ENCODE measurements around the gene OBP2A. TPM values are rescaled to one million over a fixed set of nuclear protein-coding genes. Genes with fewer than 3 reads are reported as not detected.

The OBP2A gene
- total and polyA plus RNA-seq, 12 donors: not detected

DNA sequence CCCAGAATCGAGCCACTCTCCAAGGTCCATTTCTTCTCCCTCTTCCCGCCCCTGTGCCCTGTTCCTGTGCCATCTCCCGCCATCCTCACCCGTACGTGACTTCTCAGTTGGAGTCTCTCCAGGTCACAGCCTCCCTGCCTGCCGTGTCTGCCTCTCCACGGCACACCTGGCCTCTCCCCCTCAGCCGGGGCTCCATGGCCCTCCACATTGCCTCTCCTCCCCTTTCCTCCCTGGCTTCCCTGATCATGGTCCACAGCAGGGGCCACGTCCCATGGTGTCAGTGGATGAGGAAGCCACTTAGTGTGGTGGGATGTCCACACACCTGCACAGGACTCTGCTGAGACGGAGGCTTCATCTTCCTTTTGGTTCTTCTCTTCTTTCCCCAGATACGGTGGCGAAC lies 17.9 kb downstream of the OBP2A start:
- no peak overlapping the region for H3K4me3 ChIP-seq
- DNase-seq (no peak), ATAC-seq (no peak)
- no peak overlapping the region for H3K27ac ChIP-seq
- H3K4me1 ChIP-seq: no peaks in the 10 kb centered on the region
- no peak for TF ChIP-seq CTCF (IDR thresholded peaks at IDR 0.05)
- 80 to 82% methylated on average over 12 of the region's 12 CpGs for WGBS, 2 donors
- no peaks in the 10 kb centered on the region for H3K36me3 ChIP-seq
- peaks cover 0 to 36% (median 21%) of the 10 kb centered on the region in 7 donors for H3K27me3 ChIP-seq
- intact Hi-C loops (cut with DNase I): no loop called here
- H3K9me3 ChIP-seq: peaks cover 0 to 5% (median 1%) of the 10 kb centered on the region in 11 donors

DNA sequence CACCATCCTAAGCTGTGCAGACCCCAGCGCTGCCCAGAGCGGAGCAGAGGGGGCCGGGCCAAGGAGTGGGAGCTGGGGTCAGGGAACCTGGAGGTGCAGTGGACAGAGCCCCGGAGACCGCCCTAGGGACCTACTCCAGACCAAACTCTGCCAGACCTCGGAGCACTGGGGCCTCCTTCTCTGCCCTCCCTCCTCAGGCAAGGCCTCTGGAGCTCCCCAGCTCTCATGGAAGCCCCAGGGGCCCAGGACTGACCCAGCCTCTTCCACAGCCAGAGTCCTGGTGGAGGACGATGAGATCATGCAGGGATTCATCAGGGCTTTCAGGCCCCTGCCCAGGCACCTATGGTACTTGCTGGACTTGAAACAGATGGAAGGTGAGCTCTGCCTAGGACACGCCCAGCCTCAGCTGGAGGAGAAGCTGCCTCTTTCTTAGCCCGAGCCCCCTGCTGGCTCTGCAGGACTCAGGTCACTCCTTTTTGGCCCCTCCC lies 19.3 kb downstream of the OBP2A start:
- 73 to 75% methylated on average over 9 of the region's 9 CpGs for WGBS, 2 donors
- peaks cover 0 to 17% (median 10%) of the 10 kb centered on the region in 11 donors for H3K9me3 ChIP-seq
- no peak for DNase-seq
- intact Hi-C loops (cut with DNase I): no loop called here
- H3K27ac ChIP-seq: no peak overlapping the region
- H3K4me1 ChIP-seq: no peaks in the 10 kb centered on the region
- no peak for ATAC-seq
- TF ChIP-seq CTCF (IDR thresholded peaks at IDR 0.05): no peak
- no peak overlapping the region for H3K4me3 ChIP-seq
- no peaks in the 10 kb centered on the region for H3K36me3 ChIP-seq
- peaks cover 0 to 36% (median 21%) of the 10 kb centered on the region in 7 donors for H3K27me3 ChIP-seq

DNA sequence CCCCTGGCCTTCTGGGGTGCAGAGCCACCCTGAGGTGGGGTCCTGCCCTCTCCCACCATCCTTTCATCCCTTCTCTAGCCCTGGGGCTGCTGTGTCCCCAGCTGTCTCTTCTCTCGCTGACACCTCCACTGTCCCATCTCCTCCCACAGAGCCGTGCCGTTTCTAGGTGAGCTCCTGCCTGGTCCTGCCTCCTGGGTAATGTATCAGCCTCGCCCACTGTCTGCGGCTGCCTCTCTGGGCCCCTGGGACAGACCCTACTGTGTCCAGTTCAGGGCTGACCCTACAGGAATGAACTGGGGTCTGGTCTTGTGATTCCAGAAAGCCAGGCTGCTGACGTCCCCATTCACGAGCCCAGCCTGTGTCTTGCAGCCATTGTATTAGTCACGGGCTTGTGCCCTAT lies 19.7 kb downstream of the OBP2A start:
- no peaks in the 10 kb centered on the region for H3K36me3 ChIP-seq
- no peak for TF ChIP-seq CTCF (IDR thresholded peaks at IDR 0.05)
- 53 to 54% methylated on average over 8 of the region's 8 CpGs for WGBS, 2 donors
- ATAC-seq: no peak
- intact Hi-C loops (cut with DNase I): no loop called here
- no peak for DNase-seq
- H3K27ac ChIP-seq: no peak overlapping the region
- no peak overlapping the region for H3K4me3 ChIP-seq
- H3K4me1 ChIP-seq: no peaks in the 10 kb centered on the region
- peaks cover 0 to 35% (median 21%) of the 10 kb centered on the region in 7 donors for H3K27me3 ChIP-seq
- peaks cover 0 to 18% (median 10%) of the 10 kb centered on the region in 11 donors for H3K9me3 ChIP-seq

DNA sequence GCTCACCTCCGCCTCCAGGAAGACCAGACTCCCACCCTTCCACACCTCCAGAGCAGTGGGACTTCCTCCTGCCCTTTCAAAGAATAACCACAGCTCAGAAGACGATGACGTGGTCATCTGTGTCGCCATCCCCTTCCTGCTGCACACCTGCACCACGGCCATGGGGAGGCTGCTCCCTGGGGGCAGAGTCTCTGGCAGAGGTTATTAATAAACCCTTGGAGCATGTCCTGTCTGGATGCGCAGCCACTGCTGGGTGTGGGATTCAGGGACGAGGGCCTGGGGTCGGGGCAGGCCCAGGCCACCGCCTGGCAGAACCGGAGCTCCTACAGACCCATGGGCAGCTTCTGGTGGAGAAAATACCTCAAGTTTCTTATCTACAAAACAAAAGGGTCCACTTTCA lies 20.6 kb downstream of the OBP2A start:
- DNase-seq: no peak
- Histone ChIP-seq H3K4me1 (no peaks in the 10 kb centered on the region), H3K4me3 (no peak overlapping the region), H3K36me3 (no peaks in the 10 kb centered on the region), H3K9me3 (peaks cover 0 to 18% (median 10%) of the 10 kb centered on the region in 11 donors), H3K27me3 (peaks cover 0 to 31% (median 21%) of the 10 kb centered on the region in 7 donors), H3K27ac (no peak overlapping the region)
- intact Hi-C loops (cut with DNase I): no loop called here
- no peak for ATAC-seq
- no peak for TF ChIP-seq CTCF (IDR thresholded peaks at IDR 0.05)
- WGBS, 2 donors: 64 to 71% methylated on average over 10 of the region's 10 CpGs
